Gastroesophageal sphincter (tissue), 4 donors: ENCODE data around the gene SRRM5. TPM values are rescaled to one million over a fixed set of nuclear protein-coding genes. Genes with fewer than 3 reads are reported as not detected.
A peak's percentile ranks its signal among the peaks of the same experiment; 100 is the strongest.

Experiments
- ATAC-seq: fragments of 150-250 bp; one replicate; pipeline ENCODE4 v1.9.1; 2016; ENCODE audit warnings: mild to moderate bottlenecking, moderate library complexity
- H3K27ac ChIP-seq, 4 donors: fragments of 200-600 bp; sonication (generic) in 3 of 4; 1 replicate in 3 of 4; 2 replicates in 1 of 4; pipeline ENCODE4 v1.5.1; 2016 to 2019
- H3K27me3 ChIP-seq: fragments of 200-600 bp; sonication (generic); one replicate; pipeline ENCODE4 v1.5.1; 2019
- H3K36me3 ChIP-seq, 2 donors: fragments of 200-600 bp; sonication (generic); one replicate each; pipeline ENCODE4 v1.5.1; 2019; ENCODE audit warnings: control low read depth in 1 of 2
- H3K4me1 ChIP-seq, 3 donors: fragments of 200-600 bp; sonication (generic); 1 replicate in 2 of 3; 2 replicates in 1 of 3; pipeline ENCODE4 v1.5.1; 2016 to 2019; ENCODE audit warnings: control low read depth in 2 of 3
- H3K4me3 ChIP-seq, 2 donors: fragments of 200-600 bp; sonication (generic); one replicate each; pipeline ENCODE4 v1.5.1; 2019; ENCODE audit warnings: mild to moderate bottlenecking in 1 of 2, moderate library complexity in 1 of 2
- H3K9me3 ChIP-seq, 3 donors: fragments of 200-600 bp; sonication (generic); one replicate each; pipeline ENCODE4 v1.5.1; 2017 to 2019; ENCODE audit warnings: control low read depth in 2 of 3
- CTCF ChIP-seq, 4 experiments: fragments of 200-600 bp in 2 of 4; fragments of 450-650 bp in 2 of 4; sonication (generic) in 1 of 4; IDR thresholded peaks; one replicate each; pipeline ENCODE4 v1.5.1; 2017 to 2019; ENCODE audit warnings: antibody characterized with exemption in 4 of 4, mild to moderate bottlenecking in 2 of 4, moderate library complexity in 2 of 4
- EP300 ChIP-seq: sonication (generic); formaldehyde crosslinking; IDR thresholded peaks from one replicate; pipeline ENCODE4 v1.6.1; 2017; ENCODE audit warnings: antibody characterized with exemption, mild to moderate bottlenecking
- POLR2A ChIP-seq, 2 donors: fragments of 450-650 bp; IDR thresholded peaks; one replicate each; pipeline ENCODE4 v1.6.1; 2017; ENCODE audit warnings: antibody characterized with exemption in 2 of 2, mild to moderate bottlenecking in 2 of 2, moderate library complexity in 1 of 2
- POLR2AphosphoS5 ChIP-seq: sonication (generic); formaldehyde crosslinking; IDR thresholded peaks from one replicate; pipeline ENCODE4 v1.6.1; 2017; ENCODE audit warnings: antibody characterized with exemption
- WGBS, 2 donors: methylation state at CpG; one replicate each; pipeline ENCODE4 v1.1.5; 2018; ENCODE audit warnings: low coverage in 1 of 2; 5-methylcytosine and 5-hydroxymethylcytosine counted together
- total RNA-seq, 4 donors: library from RNA; depleted of rRNA; stranded (reverse); fragments of >200 nt; gene quantifications; one replicate each; pipeline ENCODE4 v1.1.0, GENCODE V29; 2016

The SRRM5 gene
- total RNA-seq, 4 donors from 2014 or later: 0.13 TPM; not detected in 3

DNA sequence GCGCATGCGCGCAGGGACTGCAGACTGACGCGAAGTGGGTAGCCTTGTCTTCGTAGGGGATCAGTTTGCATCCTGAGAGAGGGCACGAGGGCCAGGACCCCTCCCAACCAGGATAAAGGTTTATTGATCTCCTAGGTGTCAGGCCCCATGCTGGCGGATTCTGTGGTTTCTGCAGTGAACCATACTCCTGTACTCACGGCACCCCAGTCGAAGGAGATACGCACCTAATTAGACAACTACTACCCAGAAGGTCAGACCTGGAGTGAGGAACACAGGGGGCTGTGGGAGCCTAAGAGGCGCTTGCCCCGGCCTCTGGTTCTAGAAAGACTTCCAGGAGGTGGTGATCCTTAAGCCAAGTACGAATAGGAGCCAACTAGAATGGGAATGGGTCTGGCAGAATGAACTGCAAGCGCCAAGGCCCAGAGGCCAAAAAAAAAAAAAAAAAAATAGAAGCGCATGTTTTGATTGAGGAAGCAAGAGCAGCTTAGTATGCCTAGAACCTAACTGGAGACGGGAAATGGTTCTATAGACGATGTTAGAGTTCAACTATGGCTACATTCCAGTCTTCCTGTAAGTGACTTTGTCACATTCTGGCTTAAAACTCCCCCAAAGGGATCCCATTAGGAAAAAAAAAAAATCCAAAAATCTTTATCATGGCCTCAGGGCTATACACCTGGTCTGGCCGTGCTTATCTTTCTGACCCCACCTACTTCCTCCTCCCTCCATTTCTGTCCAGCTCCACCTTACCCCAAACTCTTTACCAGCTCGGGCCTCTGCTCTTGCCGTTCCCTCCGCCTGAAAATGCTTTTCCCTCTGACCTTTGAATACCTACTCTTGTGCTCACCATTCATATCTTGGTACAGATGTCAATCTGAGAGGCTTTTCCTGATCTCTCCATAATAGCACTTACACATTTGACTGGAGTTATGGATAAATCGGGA lies 8.4 kb downstream of the SRRM5 start:
- Histone ChIP-seq H3K27me3 (no peaks in the 10 kb centered on the region), H3K4me1 (peaks cover 0 to 33% (median 5%) of the 10 kb centered on the region in 3 donors), H3K9me3 (no peaks in the 10 kb centered on the region), H3K4me3 (peak overlapping the region; percentile 58 to 85), H3K36me3 (peaks cover 0 to 4% of the 10 kb centered on the region in 2 donors), H3K27ac (peak overlapping the region; percentile 79 to 99 (median 98))
- TF ChIP-seq EP300: no peak
- TF ChIP-seq POLR2A (IDR thresholded peaks at IDR 0.05): no peak
- TF ChIP-seq POLR2AphosphoS5: no peak
- ATAC-seq: no peak
- WGBS, 2 donors: 53 to 91% methylated on average over 5 to 8 of the region's 23 CpGs

DNA sequence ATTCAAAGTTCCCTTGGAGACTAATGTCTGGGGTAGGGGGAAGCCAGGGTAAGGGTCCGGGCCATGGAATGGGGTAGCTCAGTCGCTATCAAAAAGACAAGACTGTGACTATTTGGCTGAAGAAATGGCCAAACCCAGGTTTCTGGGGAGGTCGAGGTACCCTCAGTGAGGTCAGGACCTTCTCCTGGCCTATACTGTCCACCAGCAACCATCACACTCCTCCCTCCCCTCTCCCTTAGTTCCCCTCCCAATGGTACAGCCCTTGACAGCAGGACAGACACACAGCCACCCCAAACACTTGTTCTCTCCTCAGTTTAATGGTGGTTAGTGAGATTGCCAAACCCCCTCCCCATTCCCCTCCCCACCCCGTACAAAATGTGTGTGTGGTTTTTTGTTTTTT lies 10.2 kb downstream of the SRRM5 start:
- WGBS, 2 donors: 65 to 73% methylated on average over 3 to 4 of the region's 4 CpGs
- Histone ChIP-seq H3K27me3 (no peaks in the 10 kb centered on the region), H3K9me3 (no peaks in the 10 kb centered on the region), H3K27ac (no peak overlapping the region), H3K4me3 (no peak overlapping the region), H3K36me3 (peaks cover 0 to 9% of the 10 kb centered on the region in 2 donors), H3K4me1 (peaks cover 0 to 31% (median 5%) of the 10 kb centered on the region in 3 donors)
- TF ChIP-seq EP300: no peak
- TF ChIP-seq POLR2AphosphoS5: no peak
- TF ChIP-seq POLR2A (IDR thresholded peaks at IDR 0.05): no peak
- TF ChIP-seq CTCF (IDR thresholded peaks at IDR 0.05): no peak
- ATAC-seq: no peak

GRCh38 chr19:43622956-43623355 lies 11.1 kb downstream of the SRRM5 start:
- ATAC-seq: no peak
- no peak overlapping the region for H3K27ac ChIP-seq
- 100% methylated on average over 1 of the region's 1 CpG; no CpG with 5 or more reads in 1 of the 2 donors for WGBS, 2 donors
- TF ChIP-seq EP300 (no peak), CTCF (IDR thresholded peaks at IDR 0.05) (no peak), POLR2AphosphoS5 (no peak)
- H3K4me1 ChIP-seq: peaks cover 0 to 22% (median 5%) of the 10 kb centered on the region in 3 donors
- H3K4me3 ChIP-seq: no peak overlapping the region
- H3K36me3 ChIP-seq: peaks cover 0 to 9% of the 10 kb centered on the region in 2 donors
- no peaks in the 10 kb centered on the region for H3K27me3 ChIP-seq
- H3K9me3 ChIP-seq: no peaks in the 10 kb centered on the region

DNA sequence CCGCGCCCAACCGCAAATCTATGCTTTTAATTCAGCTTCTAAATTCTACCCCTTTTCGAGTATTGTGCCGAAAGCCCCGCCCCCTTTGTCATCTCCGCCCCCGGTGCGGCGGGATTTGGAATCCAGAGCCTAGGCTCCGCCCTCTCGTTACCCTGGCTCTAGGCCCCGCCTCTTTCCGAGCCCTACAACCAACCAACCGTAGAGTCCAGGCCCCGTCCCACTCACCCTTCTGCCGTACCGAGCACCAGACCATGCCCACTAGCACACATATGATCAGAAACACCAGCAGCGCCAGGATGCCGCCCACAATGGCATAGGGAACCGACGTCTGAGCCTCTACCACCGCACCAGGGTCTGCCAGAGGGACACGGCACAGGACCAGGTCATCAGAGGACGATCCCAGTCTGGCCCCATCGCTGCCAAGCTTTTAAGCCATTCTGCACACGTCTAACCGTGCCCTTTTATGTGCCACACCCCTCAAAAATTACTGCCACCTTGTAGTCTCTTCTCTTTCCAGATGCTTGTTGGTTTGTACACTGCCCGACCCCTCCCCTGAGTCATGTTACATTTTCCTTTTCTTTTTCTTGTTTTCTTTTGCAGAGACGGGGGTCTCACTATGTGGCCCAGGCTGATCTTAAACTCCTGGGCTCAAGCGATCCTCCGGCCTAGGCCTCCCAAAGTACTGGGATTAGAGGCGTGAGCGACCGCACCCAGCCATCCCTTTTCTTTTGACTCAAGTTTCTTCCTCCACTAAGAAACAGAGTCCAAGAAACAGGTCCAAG lies 12.2 kb downstream of the SRRM5 start:
- H3K27ac ChIP-seq: no peak overlapping the region
- WGBS, 2 donors: 67 to 86% methylated on average over 3 to 17 of the region's 35 CpGs
- ATAC-seq: no peak
- H3K36me3 ChIP-seq: peaks cover 0 to 9% of the 10 kb centered on the region in 2 donors
- H3K27me3 ChIP-seq: no peaks in the 10 kb centered on the region
- peaks cover 0 to 13% (median 5%) of the 10 kb centered on the region in 3 donors for H3K4me1 ChIP-seq
- no peak overlapping the region for H3K4me3 ChIP-seq
- TF ChIP-seq CTCF (IDR thresholded peaks at IDR 0.05) (no peak), POLR2A (IDR thresholded peaks at IDR 0.05) (no peak), EP300 (no peak), POLR2AphosphoS5 (no peak)
- H3K9me3 ChIP-seq: no peaks in the 10 kb centered on the region

DNA sequence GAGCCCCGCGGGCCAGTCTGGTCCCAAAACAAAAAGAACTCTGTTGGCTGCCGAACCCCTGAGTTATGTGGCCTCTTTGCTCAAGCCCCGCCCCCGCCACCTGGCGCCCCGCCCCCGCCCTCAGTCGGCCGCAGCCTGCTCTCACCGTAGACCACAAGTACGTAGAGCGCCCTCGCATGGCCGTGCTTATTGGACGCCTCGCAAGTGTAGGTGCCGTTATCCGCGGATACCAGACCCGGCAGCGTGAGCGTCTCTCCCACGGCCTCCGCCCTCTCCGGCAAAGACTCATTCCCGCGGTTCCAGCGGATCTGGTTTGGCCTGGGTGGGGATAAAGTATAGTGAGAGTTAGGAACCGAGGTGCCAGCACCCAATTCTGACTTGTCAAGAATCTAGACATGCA lies 13.0 kb downstream of the SRRM5 start:
- Histone ChIP-seq H3K27ac (no peak overlapping the region), H3K4me1 (peaks cover 0 to 11% (median 4%) of the 10 kb centered on the region in 3 donors), H3K9me3 (no peaks in the 10 kb centered on the region), H3K36me3 (peaks cover 0 to 9% of the 10 kb centered on the region in 2 donors), H3K27me3 (no peaks in the 10 kb centered on the region), H3K4me3 (no peak overlapping the region)
- TF ChIP-seq POLR2A (IDR thresholded peaks at IDR 0.05): no peak
- no peak for TF ChIP-seq POLR2AphosphoS5
- TF ChIP-seq EP300: no peak
- no peak for TF ChIP-seq CTCF (IDR thresholded peaks at IDR 0.05)
- 51% methylated on average over 3 of the region's 30 CpGs; no CpG with 5 or more reads in 1 of the 2 donors for WGBS, 2 donors
- ATAC-seq: no peak
